Activated naive CD4-positive, alpha-beta T cell treated with anti-CD3 and anti-CD28 coated beads, Interleukin-2, amount 50 U/mL, for 24 hours (primary cell): Measurements from ENCODE around the gene RHBDL2.
"Not testable (repeated sequence)": the region's sequence is repeated elsewhere in the genome, so short reads cannot be mapped to it uniquely, and the experiment has no call there.

Experiments used
- H3K27ac Mint-ChIP-seq: one replicate; pipeline ENCODE4 v1.8.0; 2021; ENCODE audit warnings: mild to moderate bottlenecking, mixed read lengths
- H3K27me3 Mint-ChIP-seq: one replicate; pipeline ENCODE4 v1.8.0; 2021; ENCODE audit warnings: mixed read lengths
- H3K36me3 Mint-ChIP-seq: one replicate; pipeline ENCODE4 v1.8.0; 2021; ENCODE audit warnings: mixed read lengths
- H3K4me1 Mint-ChIP-seq: one replicate; pipeline ENCODE4 v1.8.0; 2021; ENCODE audit warnings: mixed read lengths
- H3K4me3 Mint-ChIP-seq: one replicate; pipeline ENCODE4 v1.8.0; 2021; ENCODE audit warnings: mild to moderate bottlenecking, mixed read lengths
- H3K9me3 Mint-ChIP-seq: one replicate; pipeline ENCODE4 v1.8.0; 2021; ENCODE audit warnings: mixed read lengths

The RHBDL2 gene

DNA sequence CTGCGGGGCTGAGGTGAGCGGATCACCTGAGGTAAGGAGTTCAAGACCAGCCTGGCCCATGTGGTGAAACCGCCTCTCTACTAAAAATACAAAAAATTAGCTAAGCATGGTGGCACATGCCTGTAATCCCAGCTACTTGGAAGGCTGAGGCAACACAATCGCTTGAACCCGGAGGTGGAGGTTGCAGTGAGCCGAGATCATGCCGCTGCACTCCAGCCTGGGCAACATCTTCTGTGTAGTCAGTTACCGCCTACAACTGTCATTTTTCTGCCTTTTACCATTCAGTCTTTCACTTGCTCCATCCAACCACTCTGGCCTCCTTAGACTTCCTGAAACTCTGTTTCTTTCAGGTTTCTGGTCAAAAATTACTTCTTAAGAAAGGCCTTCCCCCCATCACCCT lies 70.6 kb downstream of the RHBDL2 start:
- Mint-ChIP-seq H3K9me3 (no peaks in the 10 kb centered on the region), H3K4me1 (peaks cover 36% of the 10 kb centered on the region), H3K27ac (no peak overlapping the region), H3K27me3 (no peaks in the 10 kb centered on the region), H3K4me3 (no peak overlapping the region), H3K36me3 (peaks cover 4% of the 10 kb centered on the region)

DNA sequence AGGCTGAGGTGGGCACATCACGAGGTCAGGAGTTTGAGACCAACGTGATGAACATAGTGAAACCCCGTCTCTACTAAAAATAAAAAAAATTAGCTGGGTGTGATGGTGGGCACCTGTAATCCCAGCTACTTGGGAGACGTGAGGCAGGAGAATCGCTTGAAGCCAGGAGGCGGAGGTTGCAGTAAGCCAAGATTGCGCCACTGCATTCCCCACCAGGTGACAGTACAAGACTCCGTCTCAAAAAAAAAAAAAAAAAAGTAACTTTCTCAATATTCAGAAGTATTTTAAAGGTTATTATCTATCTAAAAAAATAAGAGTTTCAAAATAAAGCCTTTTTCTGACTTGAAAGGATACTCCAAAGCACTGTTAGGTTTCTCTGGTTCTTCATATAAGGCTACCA lies 74.4 kb downstream of the RHBDL2 start:
- no peak overlapping the region for H3K27ac Mint-ChIP-seq
- H3K27me3 Mint-ChIP-seq, result no peaks in the 10 kb centered on the region
- no peaks in the 10 kb centered on the region for H3K9me3 Mint-ChIP-seq
- H3K4me3 Mint-ChIP-seq, result no peak overlapping the region
- peaks cover 3% of the 10 kb centered on the region for H3K36me3 Mint-ChIP-seq
- H3K4me1 Mint-ChIP-seq, result peaks cover 49% of the 10 kb centered on the region

DNA sequence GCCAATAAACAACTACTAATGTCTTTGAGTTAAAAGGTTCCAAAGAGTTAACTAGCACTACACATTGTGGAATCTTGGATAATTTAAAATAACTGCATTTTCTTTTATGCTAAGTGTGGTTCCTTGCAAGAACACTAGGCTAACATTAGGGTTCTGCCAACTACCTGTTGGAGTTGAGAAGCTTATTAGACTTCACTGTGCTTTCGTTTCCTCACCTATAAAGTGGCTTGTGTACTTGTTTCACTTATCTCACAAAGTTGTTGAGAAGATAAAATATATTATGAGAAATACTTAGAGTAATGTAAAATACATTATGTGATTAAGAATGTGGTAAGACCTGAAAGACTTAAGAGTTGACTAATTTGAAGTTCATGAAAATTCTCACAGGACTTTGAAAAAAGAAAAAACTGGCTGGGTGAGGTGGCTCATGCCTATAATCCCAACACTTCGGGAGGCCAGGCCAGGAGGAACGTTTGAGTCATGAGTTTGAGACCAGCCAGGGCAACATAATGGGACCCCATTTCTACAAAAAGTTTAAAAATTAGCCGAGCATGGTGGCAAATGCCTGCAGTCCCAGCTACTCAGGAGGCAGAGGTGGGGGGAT lies 76.4 kb downstream of the RHBDL2 start:
- H3K27me3 Mint-ChIP-seq, result no peaks in the 10 kb centered on the region
- H3K4me3 Mint-ChIP-seq, result no peak overlapping the region
- H3K27ac Mint-ChIP-seq, result no peak overlapping the region
- H3K9me3 Mint-ChIP-seq, result no peaks in the 10 kb centered on the region
- peaks cover 5% of the 10 kb centered on the region for H3K36me3 Mint-ChIP-seq
- H3K4me1 Mint-ChIP-seq, result peaks cover 54% of the 10 kb centered on the region

DNA sequence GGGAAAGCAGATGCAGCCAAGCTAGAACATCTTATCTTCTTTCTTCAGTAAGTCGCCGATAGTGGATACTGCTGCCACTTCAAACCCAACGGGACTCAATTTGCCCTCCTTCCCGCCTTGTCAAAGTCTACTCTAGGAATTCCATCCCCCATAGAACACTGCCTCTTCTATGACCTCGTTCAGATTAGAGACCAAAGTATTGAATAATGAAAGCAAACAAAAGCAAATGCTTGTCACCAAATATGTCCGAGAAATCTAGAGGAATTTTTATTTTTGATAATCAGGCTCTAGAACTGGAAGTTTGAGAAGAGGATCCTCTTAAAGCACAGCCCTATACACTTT lies 81.2 kb downstream of the RHBDL2 start:
- H3K27me3 Mint-ChIP-seq, result no peaks in the 10 kb centered on the region
- peaks cover 2% of the 10 kb centered on the region for H3K36me3 Mint-ChIP-seq
- H3K27ac Mint-ChIP-seq, result no peak overlapping the region
- no peaks in the 10 kb centered on the region for H3K9me3 Mint-ChIP-seq
- H3K4me3 Mint-ChIP-seq, result peak overlapping the region; percentile 94
- peaks cover 74% of the 10 kb centered on the region for H3K4me1 Mint-ChIP-seq

DNA sequence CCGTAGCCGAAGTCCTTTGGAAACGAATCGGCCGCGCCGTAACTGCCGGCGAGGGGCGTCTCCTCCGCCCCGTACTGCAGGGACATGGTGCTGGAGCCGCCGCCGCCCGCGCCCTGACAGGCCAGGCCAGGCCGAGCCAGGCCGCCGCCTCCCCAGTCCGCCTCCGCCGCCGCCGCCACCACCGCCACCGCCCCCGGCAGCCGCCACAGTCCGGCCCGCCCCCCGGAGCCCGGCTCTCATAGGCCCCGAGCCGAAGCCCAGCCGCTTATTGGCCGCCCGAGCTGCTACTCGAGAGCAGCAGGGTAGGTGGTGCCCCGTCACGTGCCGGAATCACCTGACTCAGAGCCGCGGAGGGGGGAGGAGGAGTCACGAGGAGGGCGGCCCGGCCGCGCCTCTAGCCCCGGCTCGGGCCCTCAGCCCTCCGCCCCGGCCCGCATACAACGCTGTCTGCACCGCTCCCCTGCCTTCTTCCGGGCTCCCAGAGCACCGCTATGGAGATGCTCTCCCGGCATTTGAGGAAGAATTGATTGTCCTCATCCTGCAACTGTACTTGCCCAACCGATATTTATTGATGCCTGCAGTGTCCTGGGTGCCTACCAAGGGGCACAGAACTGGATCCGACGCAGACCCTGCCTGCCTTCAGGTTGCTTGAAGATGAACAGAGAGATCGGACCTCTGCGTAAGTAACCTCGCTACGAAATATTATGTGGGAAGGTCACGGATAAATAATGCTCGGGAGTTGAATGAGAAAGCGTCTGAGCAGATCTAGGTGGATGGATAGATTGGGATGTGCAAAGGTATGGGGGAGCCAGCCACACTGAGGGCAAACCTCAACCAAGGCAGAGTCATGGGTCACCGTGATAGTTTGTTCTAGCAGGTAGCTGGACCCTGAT lies 81.8 kb downstream of the RHBDL2 start, which contains the start of gene RRAGC:
Gene RRAGC, minus strand, starts transcription at position 212 of the 893 bp plus-strand sequence. Its CDS starts 126 bp downstream, at position 86.
- Mint-ChIP-seq H3K27me3 (no peaks in the 10 kb centered on the region), H3K4me3 (peak within 1 kb of the TSS; percentile 94), H3K36me3 (peaks cover 8% of the 10 kb centered on the region), H3K9me3 (no peaks in the 10 kb centered on the region), H3K27ac (peak within 1 kb of the TSS; percentile 79), H3K4me1 (peaks cover 76% of the 10 kb centered on the region)

DNA sequence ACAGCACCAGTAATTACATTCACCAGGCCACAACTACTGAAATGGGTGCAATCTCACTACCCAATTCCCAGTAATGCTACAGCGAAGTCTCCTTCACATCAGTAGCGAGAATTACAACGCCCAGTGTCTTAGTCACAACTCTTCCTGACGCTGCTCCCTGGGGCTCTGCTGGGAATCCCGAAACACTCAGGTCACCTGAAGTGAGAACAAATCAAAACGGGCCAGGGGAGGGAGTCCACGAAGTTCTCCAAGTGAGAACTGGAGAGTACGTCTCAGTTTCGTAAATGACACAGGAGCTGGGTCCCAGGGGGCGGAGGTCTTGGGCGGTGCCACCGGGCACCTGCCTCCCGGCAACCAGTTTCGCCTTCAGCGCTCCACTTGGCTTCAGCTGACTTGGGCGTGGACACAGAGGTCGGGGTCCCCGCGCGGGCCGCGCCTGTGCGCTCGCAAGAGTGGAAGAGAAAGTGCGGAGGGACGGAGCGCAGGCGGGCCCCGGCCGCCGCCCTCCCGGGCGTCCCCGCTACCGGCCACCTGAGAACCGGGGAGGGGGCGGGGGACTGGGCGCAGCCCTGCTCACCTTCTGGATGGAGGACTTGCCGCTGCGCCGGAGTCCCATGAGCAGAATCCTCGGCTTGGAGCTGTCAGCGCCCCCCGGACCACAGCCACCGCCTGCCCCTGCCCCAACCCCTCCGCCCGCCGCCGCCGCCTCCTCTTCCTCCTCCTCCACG lies 82.6 kb downstream of the RHBDL2 start:
- Mint-ChIP-seq H3K27ac (peak overlapping the region; percentile 77), H3K36me3 (peaks cover 8% of the 10 kb centered on the region), H3K27me3 (no peaks in the 10 kb centered on the region), H3K9me3 (no peaks in the 10 kb centered on the region), H3K4me1 (peaks cover 69% of the 10 kb centered on the region), H3K4me3 (peak overlapping the region; percentile 94)

DNA sequence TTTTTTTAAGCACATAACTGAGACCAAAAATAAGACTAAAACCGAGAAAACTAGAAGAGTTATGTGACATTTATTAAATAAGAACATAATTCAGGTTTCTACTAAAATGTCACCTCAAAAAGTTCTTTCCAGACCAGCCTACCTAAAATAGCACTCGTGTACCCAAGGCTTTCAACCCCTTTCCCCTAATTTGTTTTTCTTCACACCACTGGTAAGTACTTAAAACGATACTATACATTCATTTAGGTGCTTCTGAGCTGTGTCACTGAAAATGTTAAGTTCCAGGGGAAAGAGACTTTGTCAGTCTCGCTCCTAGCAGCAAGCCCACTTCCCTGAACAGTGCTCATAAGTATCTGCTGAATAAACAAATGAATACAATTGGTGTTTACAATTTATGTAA lies 88.8 kb downstream of the RHBDL2 start:
- H3K27me3 Mint-ChIP-seq, result no peaks in the 10 kb centered on the region
- peak overlapping the region; percentile 82 for H3K27ac Mint-ChIP-seq
- H3K36me3 Mint-ChIP-seq, result peaks cover 17% of the 10 kb centered on the region
- H3K4me3 Mint-ChIP-seq, result no peak overlapping the region
- no peaks in the 10 kb centered on the region for H3K9me3 Mint-ChIP-seq
- peaks cover 36% of the 10 kb centered on the region for H3K4me1 Mint-ChIP-seq

DNA sequence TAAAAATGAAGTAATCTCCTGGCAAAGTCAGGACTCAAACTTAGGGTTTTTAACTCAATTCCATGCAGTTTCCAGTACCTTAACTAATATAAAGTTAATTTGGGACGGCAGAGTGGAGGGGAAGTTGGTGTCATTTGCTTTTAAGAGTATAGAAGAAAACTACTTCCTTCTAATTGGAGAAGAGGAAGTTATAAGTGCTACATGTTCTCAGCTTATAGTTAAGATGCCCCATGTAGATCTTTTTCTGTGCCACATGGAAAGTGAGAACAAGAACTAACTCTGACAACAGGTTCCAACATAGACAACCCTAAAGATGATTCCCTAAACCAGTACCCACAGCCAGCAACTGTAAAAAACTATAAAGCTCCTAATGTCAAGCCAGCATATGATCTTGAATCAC lies 93.6 kb downstream of the RHBDL2 start:
- H3K9me3 Mint-ChIP-seq, result no peaks in the 10 kb centered on the region
- no peak overlapping the region for H3K27ac Mint-ChIP-seq
- no peak overlapping the region for H3K4me3 Mint-ChIP-seq
- H3K4me1 Mint-ChIP-seq, result peaks cover 32% of the 10 kb centered on the region
- H3K27me3 Mint-ChIP-seq, result no peaks in the 10 kb centered on the region
- H3K36me3 Mint-ChIP-seq, result peaks cover 24% of the 10 kb centered on the region

DNA sequence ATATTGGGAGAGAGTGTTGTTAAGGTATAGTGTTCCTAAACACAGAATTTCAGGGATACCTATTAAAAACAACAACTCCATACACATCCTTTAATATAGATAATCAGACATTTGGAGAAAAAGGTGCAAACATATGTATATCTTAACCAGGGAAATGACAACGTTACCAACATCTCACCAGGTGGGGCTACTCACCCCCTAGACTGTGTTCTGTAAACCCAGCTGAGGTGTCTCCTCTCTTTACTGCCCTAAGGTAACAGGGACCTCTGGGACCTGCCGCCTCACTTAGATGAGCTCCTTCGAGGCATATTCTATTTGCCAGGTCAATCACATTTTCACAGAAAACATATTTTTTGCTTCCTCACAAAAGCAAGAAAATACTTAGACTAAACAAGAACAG lies 95.4 kb downstream of the RHBDL2 start:
- no peaks in the 10 kb centered on the region for H3K27me3 Mint-ChIP-seq
- H3K4me1 Mint-ChIP-seq, result peaks cover 24% of the 10 kb centered on the region
- H3K9me3 Mint-ChIP-seq, result no peaks in the 10 kb centered on the region
- no peak overlapping the region for H3K4me3 Mint-ChIP-seq
- peaks cover 17% of the 10 kb centered on the region for H3K36me3 Mint-ChIP-seq
- peak overlapping the region; percentile 60 for H3K27ac Mint-ChIP-seq

DNA sequence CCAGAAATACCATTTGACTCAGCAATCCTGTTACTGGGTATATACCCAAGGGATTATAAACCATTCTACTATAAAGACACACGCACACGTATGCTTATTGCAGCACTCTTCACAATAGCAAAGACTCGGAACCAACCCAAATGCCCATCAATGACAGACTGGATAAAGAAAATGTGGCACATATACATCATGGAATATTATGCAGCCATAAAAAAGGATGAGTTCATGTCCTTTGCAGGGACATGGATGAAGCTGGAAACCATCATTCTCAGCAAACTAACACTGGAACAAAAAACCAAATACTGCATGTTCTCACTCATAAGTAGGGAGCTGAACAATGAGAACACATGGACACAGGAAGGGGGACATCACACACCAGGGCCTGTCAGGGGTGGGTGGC lies 96.5 kb downstream of the RHBDL2 start:
- not testable (repeated sequence) for H3K4me3 Mint-ChIP-seq, H3K9me3 Mint-ChIP-seq, H3K27me3 Mint-ChIP-seq, H3K27ac Mint-ChIP-seq
- Mint-ChIP-seq H3K36me3 (peaks cover 15% of the 10 kb centered on the region), H3K4me1 (peaks cover 30% of the 10 kb centered on the region)

DNA sequence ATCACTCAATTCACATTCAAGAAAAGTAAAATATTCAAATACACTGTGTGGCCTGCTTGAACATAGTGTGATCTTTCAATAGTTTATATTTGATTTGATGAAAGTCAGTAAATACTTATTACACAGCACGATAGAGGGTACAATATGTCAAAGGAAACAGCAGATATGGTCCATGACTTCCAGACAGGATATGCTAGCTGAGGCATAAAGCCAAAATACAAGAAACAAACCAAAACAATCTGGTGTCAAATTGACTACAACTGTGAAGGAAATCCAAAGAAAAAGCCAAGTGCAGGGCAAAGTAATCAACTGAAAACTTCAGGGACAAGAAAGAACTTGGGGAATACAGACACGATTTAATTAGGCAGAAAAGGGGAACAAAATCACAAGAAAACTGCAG lies 101.3 kb downstream of the RHBDL2 start:
- peaks cover 18% of the 10 kb centered on the region for H3K4me1 Mint-ChIP-seq

DNA sequence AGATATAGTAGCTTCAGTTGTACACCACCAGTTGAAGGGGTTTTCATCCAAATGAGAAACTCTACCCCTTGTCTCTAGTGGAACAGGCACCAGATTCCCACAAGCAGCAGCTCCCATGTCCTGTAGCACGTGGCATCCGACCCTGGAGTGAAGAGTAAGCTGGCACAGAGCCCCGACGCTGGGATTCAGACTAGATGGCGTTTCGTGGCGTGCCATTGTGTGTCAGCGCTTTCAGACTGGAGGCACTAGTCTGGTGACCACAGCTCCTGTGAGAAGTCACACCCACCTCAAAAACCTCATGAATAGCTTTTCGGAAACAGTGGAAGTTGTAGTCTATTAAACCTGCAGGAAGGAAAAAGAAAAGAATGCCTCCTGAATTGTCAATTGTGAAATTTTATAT lies 102.3 kb downstream of the RHBDL2 start:
- H3K9me3 Mint-ChIP-seq, result no peaks in the 10 kb centered on the region
- no peak overlapping the region for H3K27ac Mint-ChIP-seq
- peaks cover 13% of the 10 kb centered on the region for H3K4me1 Mint-ChIP-seq
- H3K36me3 Mint-ChIP-seq, result peaks cover 13% of the 10 kb centered on the region
- H3K4me3 Mint-ChIP-seq, result no peak overlapping the region
- H3K27me3 Mint-ChIP-seq, result no peaks in the 10 kb centered on the region

More for the DNA sequence above, 101.3 kb downstream of the RHBDL2 start:
- H3K27me3 Mint-ChIP-seq, result no peaks in the 10 kb centered on the region
- peak overlapping the region; percentile 20 for H3K27ac Mint-ChIP-seq
- H3K36me3 Mint-ChIP-seq, result peaks cover 19% of the 10 kb centered on the region
- H3K4me3 Mint-ChIP-seq, result no peak overlapping the region
- H3K9me3 Mint-ChIP-seq, result no peaks in the 10 kb centered on the region

DNA sequence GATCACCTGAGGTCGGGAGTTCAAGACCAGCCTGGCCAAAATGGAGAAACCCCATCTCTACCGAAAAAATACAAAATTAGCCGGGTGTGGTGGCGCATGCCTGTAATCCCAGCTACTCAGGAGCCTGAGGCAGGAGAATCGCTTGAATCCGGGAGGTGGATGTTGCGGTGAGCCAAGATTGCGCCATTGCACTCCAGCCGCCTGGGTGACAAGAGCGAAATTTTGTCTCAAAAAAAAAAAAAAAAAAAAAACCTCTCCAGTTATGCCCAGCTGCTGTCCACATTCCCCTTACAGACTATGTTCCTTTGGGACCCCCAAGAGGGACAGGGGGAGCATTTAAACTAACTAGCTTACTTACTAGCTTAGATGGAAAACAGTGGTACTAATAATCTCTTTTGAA lies 105.3 kb downstream of the RHBDL2 start:
- not testable (repeated sequence) for H3K9me3 Mint-ChIP-seq, H3K4me1 Mint-ChIP-seq, H3K27me3 Mint-ChIP-seq

More for the DNA sequence above, 105.3 kb downstream of the RHBDL2 start:
- not testable (repeated sequence) for H3K27ac Mint-ChIP-seq, H3K36me3 Mint-ChIP-seq, H3K4me3 Mint-ChIP-seq
